Measurements from ENCODE around the gene IL25. TPM values are rescaled to one million over a fixed set of nuclear protein-coding genes. Genes with fewer than 3 reads are reported as not detected.

Gene IL25
- total and polyA plus RNA-seq, 2 of the 8 experiments (the other 6 are each of a cell fraction or from before 2014, with no cell fraction given): not detected

GRCh38 chr14:23360496-23360895 lies 12.1 kb upstream of the IL25 start:
- peak in 1 of 2 experiments; percentile 66 for DNase-seq (ENCODE audit: low read depth in 1 of 2, low spot score in 2 of 2)
- POLR2A ChIA-PET (ENCODE audit: partially characterized antibody): interaction anchor here (0.8 to 7.1 kb wide), 7 partner anchors 9 to 58 kb away, joined by 3 to 73 read pairs (median 6); partner anchors contain the start of genes CMTM5, PPP1R3E and SLC22A17

More at GRCh38 chr14:23360496-23360895, 12.1 kb upstream of the IL25 start:
- H2AFZ ChIP-seq (ENCODE audit: low read length): no peak overlapping the region
- H3K14ac ChIP-seq (ENCODE audit: insufficient read length): no peak overlapping the region
- no peak overlapping the region for H4K8ac ChIP-seq (ENCODE audit: extremely low read depth, insufficient read depth, low read length)
- peaks cover 8 to 13% of the 10 kb centered on the region in 2 experiments for H4K20me1 ChIP-seq (replicated peaks in 1 of 2; ENCODE audit: control insufficient read depth in 1 of 2, insufficient read depth in 2 of 2, low read length in 2 of 2)
- H3K27ac ChIP-seq (ENCODE audit: low read depth, low read length): no peak overlapping the region
- no peak overlapping the region for H2AK5ac ChIP-seq (ENCODE audit: low read depth, low read length)
- H4K91ac ChIP-seq (replicated peaks; ENCODE audit: insufficient read length, low read length): no peak overlapping the region
- H2BK15ac ChIP-seq (ENCODE audit: low read length): no peak overlapping the region
- no peaks in the 10 kb centered on the region for H3K79me1 ChIP-seq (ENCODE audit: low read depth, low read length)
- peak; percentile 56 to 67 for TF ChIP-seq RAD21 (IDR thresholded peaks at IDR 0.05 in 1 of 2, conservative IDR thresholded peaks at IDR 0.05 in 1 of 2; ENCODE audit: low read depth in 2 of 2, low read length in 2 of 2)
- TF ChIP-seq JUND (IDR thresholded peaks at IDR 0.05; ENCODE audit: low read length): no peak
- TF ChIP-seq CTCF (IDR thresholded peaks at IDR 0.05; ENCODE audit: control extremely low read depth in 1 of 3, insufficient read depth in 1 of 3, low read depth in 1 of 3, low read length in 3 of 3): peak; percentile 67 to 91 (median 75)
- H3K4ac ChIP-seq (replicated peaks; ENCODE audit: insufficient read length, low read depth, low read length): no peak overlapping the region
- peaks cover 0 to 22% (median 11%) of the 10 kb centered on the region in 4 experiments; a peak in 4 of 8 replicates for H3K36me3 ChIP-seq (ENCODE audit: control insufficient read depth in 2 of 4, insufficient read depth in 4 of 4, low read length in 3 of 4)
- 79% methylated on average over 11 of the region's 11 CpGs; no CpG with 5 or more reads in 1 of the 2 experiments for WGBS, 2 experiments (ENCODE audit: extremely low coverage in 1 of 2, insufficient coverage in 1 of 2, insufficient read length in 1 of 2, insufficient replicate concordance in 2 of 2, low coverage in 1 of 2, low lambda C conversion rate in 2 of 2, missing lambda C conversion rate in 1 of 2)
- H3K27me3 ChIP-seq (replicated peaks in 1 of 4; ENCODE audit: control insufficient read depth in 3 of 4, extremely low read depth in 1 of 4, insufficient read depth in 3 of 4, low read length in 3 of 4): no peaks in the 10 kb centered on the region; a peak in 1 of 7 replicates
- H3K23ac ChIP-seq (ENCODE audit: insufficient read length): no peak overlapping the region
- no peaks in the 10 kb centered on the region for H3K9me3 ChIP-seq (ENCODE audit: insufficient read depth in 2 of 2, low read depth in 1 of 2, low read length in 1 of 2)
- no peak overlapping the region for H3K4me3 ChIP-seq (ENCODE audit: extremely low read depth in 1 of 4, insufficient read depth in 2 of 4, low read depth in 3 of 4, low read length in 4 of 4)
- H3K23me2 ChIP-seq (ENCODE audit: low read depth, low read length): peaks cover 12% of the 10 kb centered on the region; the same call in 1 of the 2 replicates
- CTCF ChIA-PET (ENCODE audit: partially characterized antibody): interaction anchor here (0.6 to 20.9 kb wide), 39 partner anchors 8 to 239 kb away, joined by 3 to 333 read pairs (median 5); partner anchors contain the start of genes BCL2L2, CMTM5, IL25 and PABPN1
- H3K56ac ChIP-seq (replicated peaks; ENCODE audit: insufficient read length, low read depth, low read length): no peak overlapping the region
- H2BK20ac ChIP-seq (ENCODE audit: low read length): no peak overlapping the region
- H2BK5ac ChIP-seq (ENCODE audit: low read depth, low read length): no peak overlapping the region
- H3K18ac ChIP-seq (ENCODE audit: extremely low read depth, low read length): no peak overlapping the region
- peaks cover 0 to 14% (median 10%) of the 10 kb centered on the region in 4 experiments; a peak in 5 of 7 replicates for H3K4me1 ChIP-seq (replicated peaks in 1 of 4; ENCODE audit: control insufficient read depth in 3 of 4, insufficient read depth in 4 of 4, low read length in 3 of 4)
- no peak for FAIRE-seq
- no peak overlapping the region for H3K4me2 ChIP-seq (ENCODE audit: insufficient read depth in 1 of 2, low read depth in 2 of 2, low read length in 2 of 2)
- no peak overlapping the region for H3K9ac ChIP-seq (replicated peaks in 1 of 4; ENCODE audit: extremely low read depth in 1 of 4, low read depth in 3 of 4, low read length in 3 of 4)
- H2BK120ac ChIP-seq (replicated peaks; ENCODE audit: low read depth, low read length): no peak overlapping the region
- H3K79me2 ChIP-seq (ENCODE audit: control insufficient read depth in 1 of 2, insufficient read depth in 2 of 2, low read length in 2 of 2): no peaks in the 10 kb centered on the region
- H4K5ac ChIP-seq (ENCODE audit: insufficient read length, low read depth, low read length): no peak overlapping the region
- H2BK12ac ChIP-seq (ENCODE audit: low read depth, low read length): no peak overlapping the region

Measured in H1 (cell line).